ENCODE results near the gene SLC35D3. TPM values are rescaled to one million over a fixed set of nuclear protein-coding genes. Genes with fewer than 3 reads are reported as not detected.

The SLC35D3 gene
- polyA plus RNA-seq, 1 experiment = not detected

GRCh38 chr6:136923116-136923953, 1.2 kb downstream of the SLC35D3 start:
- CTCF ChIA-PET = interaction anchor here (1.6 kb wide), 1 partner anchor 15 kb away, joined by 5 read pairs; no protein-coding TSS in a partner anchor
- no peak for DNase-seq (ENCODE audit: low read depth)
- no peaks in the 10 kb centered on the region for H3K36me3 ChIP-seq (ENCODE audit: control insufficient read depth, insufficient read depth, low read length)
- TF ChIP-seq, protein P1, sequence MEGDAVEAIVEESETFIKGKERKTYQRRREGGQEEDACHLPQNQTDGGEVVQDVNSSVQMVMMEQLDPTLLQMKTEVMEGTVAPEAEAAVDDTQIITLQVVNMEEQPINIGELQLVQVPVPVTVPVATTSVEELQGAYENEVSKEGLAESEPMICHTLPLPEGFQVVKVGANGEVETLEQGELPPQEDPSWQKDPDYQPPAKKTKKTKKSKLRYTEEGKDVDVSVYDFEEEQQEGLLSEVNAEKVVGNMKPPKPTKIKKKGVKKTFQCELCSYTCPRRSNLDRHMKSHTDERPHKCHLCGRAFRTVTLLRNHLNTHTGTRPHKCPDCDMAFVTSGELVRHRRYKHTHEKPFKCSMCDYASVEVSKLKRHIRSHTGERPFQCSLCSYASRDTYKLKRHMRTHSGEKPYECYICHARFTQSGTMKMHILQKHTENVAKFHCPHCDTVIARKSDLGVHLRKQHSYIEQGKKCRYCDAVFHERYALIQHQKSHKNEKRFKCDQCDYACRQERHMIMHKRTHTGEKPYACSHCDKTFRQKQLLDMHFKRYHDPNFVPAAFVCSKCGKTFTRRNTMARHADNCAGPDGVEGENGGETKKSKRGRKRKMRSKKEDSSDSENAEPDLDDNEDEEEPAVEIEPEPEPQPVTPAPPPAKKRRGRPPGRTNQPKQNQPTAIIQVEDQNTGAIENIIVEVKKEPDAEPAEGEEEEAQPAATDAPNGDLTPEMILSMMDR (IDR thresholded peaks at IDR 0.05; ENCODE audit: insufficient read depth, low read depth, low read length) = no peak
- H3K27me3 ChIP-seq (ENCODE audit: control insufficient read depth, insufficient read depth, low read length) = peaks cover 37% of the 10 kb centered on the region
- H3K4me3 ChIP-seq (ENCODE audit: low read depth, low read length) = no peak overlapping the region
- POLR2A ChIA-PET = no interaction called here

GRCh38 chr6:136923954-136924673, 2.0 kb downstream of the SLC35D3 start:
- CTCF ChIA-PET = interaction anchor here (1.6 kb wide), 1 partner anchor 15 kb away, joined by 5 read pairs; no protein-coding TSS in a partner anchor
- peaks cover 37% of the 10 kb centered on the region for H3K27me3 ChIP-seq (ENCODE audit: control insufficient read depth, insufficient read depth, low read length)
- H3K4me3 ChIP-seq (ENCODE audit: low read depth, low read length) = no peak overlapping the region
- no peak for DNase-seq (ENCODE audit: low read depth)
- POLR2A ChIA-PET = no interaction called here
- H3K36me3 ChIP-seq (ENCODE audit: control insufficient read depth, insufficient read depth, low read length) = no peaks in the 10 kb centered on the region
- TF ChIP-seq, protein P1 (IDR thresholded peaks at IDR 0.05; ENCODE audit: insufficient read depth, low read depth, low read length) = no peak

GRCh38 chr6:136926383-136926782, 4.3 kb downstream of the SLC35D3 start:
- no peak for DNase-seq (ENCODE audit: low read depth)
- Histone ChIP-seq H3K4me3 (ENCODE audit: low read depth, low read length) (no peak overlapping the region), H3K36me3 (ENCODE audit: control insufficient read depth, insufficient read depth, low read length) (no peaks in the 10 kb centered on the region), H3K27me3 (ENCODE audit: control insufficient read depth, insufficient read depth, low read length) (peaks cover 28% of the 10 kb centered on the region)
- ChIA-PET CTCF (no interaction called here), POLR2A (no interaction called here)
- TF ChIP-seq, protein P1 (IDR thresholded peaks at IDR 0.05; ENCODE audit: insufficient read depth, low read depth, low read length) = no peak

- ChIA-PET POLR2A (no interaction called here), CTCF (no interaction called here)
- no peak for DNase-seq (ENCODE audit: low read depth)
- TF ChIP-seq, protein P1 (IDR thresholded peaks at IDR 0.05; ENCODE audit: insufficient read depth, low read depth, low read length) = peak; percentile 36
- Histone ChIP-seq H3K4me3 (ENCODE audit: low read depth, low read length) (no peak overlapping the region), H3K36me3 (ENCODE audit: control insufficient read depth, insufficient read depth, low read length) (no peaks in the 10 kb centered on the region), H3K27me3 (ENCODE audit: control insufficient read depth, insufficient read depth, low read length) (peaks cover 23% of the 10 kb centered on the region)
Observed at GRCh38 chr6:136927292-136927691, 5.2 kb downstream of the SLC35D3 start.

GRCh38 chr6:136930528-136930927, 8.4 kb downstream of the SLC35D3 start:
- ChIA-PET CTCF (no interaction called here), POLR2A (no interaction called here)
- TF ChIP-seq, protein P1 (IDR thresholded peaks at IDR 0.05; ENCODE audit: insufficient read depth, low read depth, low read length) = no peak
- no peak overlapping the region for H3K4me3 ChIP-seq (ENCODE audit: low read depth, low read length)
- no peaks in the 10 kb centered on the region for H3K36me3 ChIP-seq (ENCODE audit: control insufficient read depth, insufficient read depth, low read length)
- DNase-seq (ENCODE audit: low read depth) = no peak
- peaks cover 1% of the 10 kb centered on the region for H3K27me3 ChIP-seq (ENCODE audit: control insufficient read depth, insufficient read depth, low read length)
